Vagina (tissue), 2 donors: ENCODE results near the gene NDUFAF7.

Experiments
- POLR2A ChIP-seq, 2 donors: fragments of 450-650 bp; IDR thresholded peaks; one replicate each; pipeline ENCODE4 v1.6.1; 2017; ENCODE audit warnings: antibody characterized with exemption in 2 of 2, mild to moderate bottlenecking in 2 of 2, moderate library complexity in 2 of 2
- TF ChIP-seq, protein P1 (sequence below), 3 experiments: fragments of 450-650 bp in 2 of 3; fragments of 200-600 bp in 1 of 3; sonication (generic) in 1 of 3; IDR thresholded peaks; one replicate each; pipeline ENCODE4 v1.5.1; 2017 to 2019; ENCODE audit warnings: antibody characterized with exemption in 3 of 3, mild to moderate bottlenecking in 2 of 3, moderate library complexity in 2 of 3

DNA sequence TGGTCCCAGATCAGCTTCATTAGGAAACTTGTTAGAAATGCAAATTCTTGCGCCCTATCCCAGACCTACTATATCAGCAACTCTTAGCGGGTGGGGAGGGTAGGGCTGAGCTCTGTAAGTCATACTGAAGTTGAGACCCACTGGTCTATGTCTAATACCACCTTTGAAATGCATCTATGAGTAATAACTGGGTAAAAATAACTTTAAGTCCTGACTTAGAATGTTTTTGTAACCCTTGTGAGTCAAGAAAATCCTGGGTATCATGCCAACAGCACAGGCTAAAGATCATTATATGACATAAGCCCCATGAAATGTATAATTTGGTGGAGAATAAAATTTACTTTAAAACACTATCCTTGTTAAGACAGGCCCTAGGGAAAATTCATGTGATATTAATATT is 51.7 kb downstream of the NDUFAF7 start:
- TF ChIP-seq, protein P1, sequence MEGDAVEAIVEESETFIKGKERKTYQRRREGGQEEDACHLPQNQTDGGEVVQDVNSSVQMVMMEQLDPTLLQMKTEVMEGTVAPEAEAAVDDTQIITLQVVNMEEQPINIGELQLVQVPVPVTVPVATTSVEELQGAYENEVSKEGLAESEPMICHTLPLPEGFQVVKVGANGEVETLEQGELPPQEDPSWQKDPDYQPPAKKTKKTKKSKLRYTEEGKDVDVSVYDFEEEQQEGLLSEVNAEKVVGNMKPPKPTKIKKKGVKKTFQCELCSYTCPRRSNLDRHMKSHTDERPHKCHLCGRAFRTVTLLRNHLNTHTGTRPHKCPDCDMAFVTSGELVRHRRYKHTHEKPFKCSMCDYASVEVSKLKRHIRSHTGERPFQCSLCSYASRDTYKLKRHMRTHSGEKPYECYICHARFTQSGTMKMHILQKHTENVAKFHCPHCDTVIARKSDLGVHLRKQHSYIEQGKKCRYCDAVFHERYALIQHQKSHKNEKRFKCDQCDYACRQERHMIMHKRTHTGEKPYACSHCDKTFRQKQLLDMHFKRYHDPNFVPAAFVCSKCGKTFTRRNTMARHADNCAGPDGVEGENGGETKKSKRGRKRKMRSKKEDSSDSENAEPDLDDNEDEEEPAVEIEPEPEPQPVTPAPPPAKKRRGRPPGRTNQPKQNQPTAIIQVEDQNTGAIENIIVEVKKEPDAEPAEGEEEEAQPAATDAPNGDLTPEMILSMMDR (IDR thresholded peaks at IDR 0.05): no peak
- no peak for TF ChIP-seq POLR2A (IDR thresholded peaks at IDR 0.05)
